ENCODE measurements around the gene ZFP36L1. TPM values are rescaled to one million over a fixed set of nuclear protein-coding genes. Genes with fewer than 3 reads are reported as not detected.

The ZFP36L1 gene
- total RNA-seq, 1 donor = 24.2 TPM

DNA sequence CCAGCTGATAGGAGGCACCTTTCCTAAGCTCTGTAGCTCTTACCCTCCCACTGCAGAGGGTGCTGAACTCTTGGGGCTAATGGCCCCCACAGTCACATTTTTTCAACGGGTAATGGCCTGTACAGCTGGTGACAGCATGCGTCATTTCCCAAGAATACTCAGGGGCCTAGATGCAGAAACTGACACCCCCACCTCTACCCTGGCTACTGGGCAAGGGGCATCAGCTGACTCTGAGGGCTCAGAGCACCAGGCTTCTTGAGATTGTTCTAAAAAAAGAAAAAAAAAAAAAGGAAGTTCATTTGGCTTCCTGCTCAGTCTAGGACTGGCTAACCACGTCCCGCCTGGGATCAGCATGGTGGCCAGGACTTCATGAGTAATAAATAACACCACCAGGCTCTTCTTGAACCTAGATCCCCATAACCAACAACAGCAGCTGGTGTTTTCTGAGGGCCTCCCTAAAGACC is 35.2 kb downstream of the ZFP36L1 start:
- DNase-seq (ENCODE audit: low read depth) = peak; percentile 20
- TF ChIP-seq, protein P1, sequence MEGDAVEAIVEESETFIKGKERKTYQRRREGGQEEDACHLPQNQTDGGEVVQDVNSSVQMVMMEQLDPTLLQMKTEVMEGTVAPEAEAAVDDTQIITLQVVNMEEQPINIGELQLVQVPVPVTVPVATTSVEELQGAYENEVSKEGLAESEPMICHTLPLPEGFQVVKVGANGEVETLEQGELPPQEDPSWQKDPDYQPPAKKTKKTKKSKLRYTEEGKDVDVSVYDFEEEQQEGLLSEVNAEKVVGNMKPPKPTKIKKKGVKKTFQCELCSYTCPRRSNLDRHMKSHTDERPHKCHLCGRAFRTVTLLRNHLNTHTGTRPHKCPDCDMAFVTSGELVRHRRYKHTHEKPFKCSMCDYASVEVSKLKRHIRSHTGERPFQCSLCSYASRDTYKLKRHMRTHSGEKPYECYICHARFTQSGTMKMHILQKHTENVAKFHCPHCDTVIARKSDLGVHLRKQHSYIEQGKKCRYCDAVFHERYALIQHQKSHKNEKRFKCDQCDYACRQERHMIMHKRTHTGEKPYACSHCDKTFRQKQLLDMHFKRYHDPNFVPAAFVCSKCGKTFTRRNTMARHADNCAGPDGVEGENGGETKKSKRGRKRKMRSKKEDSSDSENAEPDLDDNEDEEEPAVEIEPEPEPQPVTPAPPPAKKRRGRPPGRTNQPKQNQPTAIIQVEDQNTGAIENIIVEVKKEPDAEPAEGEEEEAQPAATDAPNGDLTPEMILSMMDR (IDR thresholded peaks at IDR 0.05; ENCODE audit: insufficient read depth, low read depth, low read length) = no peak
- H3K4me3 ChIP-seq (ENCODE audit: low read depth, low read length) = no peak overlapping the region

- no peak for DNase-seq (ENCODE audit: low read depth)
- no peak overlapping the region for H3K4me3 ChIP-seq (ENCODE audit: low read depth, low read length)
- TF ChIP-seq, protein P1 (IDR thresholded peaks at IDR 0.05; ENCODE audit: insufficient read depth, low read depth, low read length) = no peak
These were observed 36.1 kb downstream of the ZFP36L1 start for GRCh38 chr14:68756734-68757133.

DNA sequence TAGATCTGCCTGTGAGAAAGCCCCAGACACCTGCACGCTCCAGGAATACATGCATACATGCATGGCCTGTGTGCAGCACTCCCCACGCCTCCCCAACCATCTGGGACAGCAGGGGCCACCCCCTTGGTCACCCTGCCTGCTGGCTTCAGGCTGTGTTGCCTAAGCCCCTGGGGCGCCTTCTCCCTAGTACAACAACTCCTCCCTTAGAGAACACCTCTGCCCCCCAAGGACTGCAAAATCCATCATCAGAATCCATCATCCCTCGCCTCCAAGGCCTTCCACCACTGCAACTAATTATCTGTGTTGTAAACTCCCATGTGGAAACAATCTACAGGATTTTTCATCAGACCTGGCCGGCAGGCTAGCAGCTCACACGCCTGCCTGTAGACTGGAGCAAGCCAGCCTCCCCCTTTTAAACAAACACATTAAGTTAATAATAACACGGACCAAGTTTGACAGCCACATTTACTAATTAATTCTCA is 36.8 kb downstream of the ZFP36L1 start:
- no peak overlapping the region for H3K4me3 ChIP-seq (ENCODE audit: low read depth, low read length)
- TF ChIP-seq, protein P1 (IDR thresholded peaks at IDR 0.05; ENCODE audit: insufficient read depth, low read depth, low read length) = no peak
- DNase-seq (ENCODE audit: low read depth) = peak; percentile 53

DNA sequence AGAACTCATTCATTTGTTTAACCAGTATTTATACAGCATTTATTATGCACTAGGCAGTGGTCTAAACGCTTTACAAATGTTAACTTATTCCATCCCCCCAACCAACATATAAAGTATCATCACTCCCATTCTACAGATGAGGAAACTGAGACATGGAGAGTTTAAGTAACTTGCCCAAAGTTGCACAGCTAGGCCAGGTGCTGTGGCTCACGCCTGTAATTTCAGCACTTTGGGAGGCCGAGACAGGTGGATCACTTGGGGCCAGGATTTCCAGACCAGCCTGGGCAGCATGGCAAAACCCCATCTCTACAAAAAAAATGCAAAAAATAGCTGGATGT is 37.9 kb downstream of the ZFP36L1 start:
- DNase-seq (ENCODE audit: low read depth) = no peak
- no peak overlapping the region for H3K4me3 ChIP-seq (ENCODE audit: low read depth, low read length)
- TF ChIP-seq, protein P1 (IDR thresholded peaks at IDR 0.05; ENCODE audit: insufficient read depth, low read depth, low read length) = no peak

DNA sequence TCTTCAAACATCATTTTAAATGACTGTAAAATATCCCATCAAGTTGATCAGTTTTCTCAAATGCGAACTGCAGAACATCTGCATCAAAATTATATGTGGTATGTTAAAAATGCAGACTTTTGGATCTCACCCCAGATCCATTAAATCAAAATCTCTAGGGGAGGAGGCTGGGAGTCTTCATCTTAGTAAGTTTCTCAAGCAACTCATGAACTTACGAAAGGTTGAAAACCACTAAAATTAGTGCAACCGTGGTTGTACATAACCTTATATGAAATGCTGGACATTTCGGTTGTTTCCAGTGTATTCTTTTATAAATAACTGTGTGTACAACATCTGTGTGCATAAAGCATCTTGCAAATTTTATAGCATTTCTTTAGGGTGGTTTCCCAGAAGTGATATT is 39.2 kb downstream of the ZFP36L1 start:
- peak; percentile 87 for DNase-seq (ENCODE audit: low read depth)
- TF ChIP-seq, protein P1 (IDR thresholded peaks at IDR 0.05; ENCODE audit: insufficient read depth, low read depth, low read length) = no peak
- H3K4me3 ChIP-seq (ENCODE audit: low read depth, low read length) = no peak overlapping the region

DNA sequence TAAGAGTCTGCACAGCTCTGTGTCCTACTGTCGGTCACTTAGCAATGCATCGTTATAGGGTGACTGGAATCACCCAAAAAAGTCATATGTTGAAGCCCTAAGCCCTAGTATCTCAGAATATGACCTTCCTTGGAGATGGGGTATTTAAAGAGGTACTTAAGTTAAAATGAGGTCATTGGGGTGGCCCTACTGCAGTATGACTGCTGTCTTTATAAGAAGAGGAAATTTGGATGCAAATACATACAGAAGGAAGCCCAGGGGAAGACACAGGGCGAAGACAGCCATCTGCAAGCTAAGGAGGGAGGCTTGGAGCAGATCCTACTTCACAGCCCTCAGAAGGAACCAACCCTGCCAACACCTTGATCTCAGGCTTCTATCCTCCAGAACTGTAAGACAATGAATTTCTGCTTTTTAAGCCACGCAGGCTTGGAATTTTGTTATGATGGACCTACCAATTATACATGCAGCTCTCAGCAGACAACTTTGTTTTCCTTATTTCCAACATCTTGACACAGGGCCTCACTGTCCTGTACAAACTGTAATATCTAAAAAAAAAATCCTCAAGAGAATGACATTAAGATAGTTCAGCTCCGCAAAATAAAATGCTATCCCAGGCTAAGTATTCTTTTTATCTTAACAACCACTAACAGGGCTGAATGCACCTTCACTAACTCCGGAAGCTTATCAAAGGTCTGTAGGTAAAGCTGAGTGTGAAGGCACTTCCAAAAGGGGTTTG is 40.4 kb downstream of the ZFP36L1 start:
- no peak overlapping the region for H3K4me3 ChIP-seq (ENCODE audit: low read depth, low read length)
- DNase-seq (ENCODE audit: low read depth) = no peak
- TF ChIP-seq, protein P1 (IDR thresholded peaks at IDR 0.05; ENCODE audit: insufficient read depth, low read depth, low read length) = no peak
